GM19240 (cell line): ENCODE results near the gene TENT4A.

ENCODE experiments used
- DNase-seq: peaks from one replicate; pipeline ENCODE4 v3.0.0; 2011; ENCODE audit warnings: low spot score; ENCODE audit not compliant: insufficient read length

Gene TENT4A

DNA sequence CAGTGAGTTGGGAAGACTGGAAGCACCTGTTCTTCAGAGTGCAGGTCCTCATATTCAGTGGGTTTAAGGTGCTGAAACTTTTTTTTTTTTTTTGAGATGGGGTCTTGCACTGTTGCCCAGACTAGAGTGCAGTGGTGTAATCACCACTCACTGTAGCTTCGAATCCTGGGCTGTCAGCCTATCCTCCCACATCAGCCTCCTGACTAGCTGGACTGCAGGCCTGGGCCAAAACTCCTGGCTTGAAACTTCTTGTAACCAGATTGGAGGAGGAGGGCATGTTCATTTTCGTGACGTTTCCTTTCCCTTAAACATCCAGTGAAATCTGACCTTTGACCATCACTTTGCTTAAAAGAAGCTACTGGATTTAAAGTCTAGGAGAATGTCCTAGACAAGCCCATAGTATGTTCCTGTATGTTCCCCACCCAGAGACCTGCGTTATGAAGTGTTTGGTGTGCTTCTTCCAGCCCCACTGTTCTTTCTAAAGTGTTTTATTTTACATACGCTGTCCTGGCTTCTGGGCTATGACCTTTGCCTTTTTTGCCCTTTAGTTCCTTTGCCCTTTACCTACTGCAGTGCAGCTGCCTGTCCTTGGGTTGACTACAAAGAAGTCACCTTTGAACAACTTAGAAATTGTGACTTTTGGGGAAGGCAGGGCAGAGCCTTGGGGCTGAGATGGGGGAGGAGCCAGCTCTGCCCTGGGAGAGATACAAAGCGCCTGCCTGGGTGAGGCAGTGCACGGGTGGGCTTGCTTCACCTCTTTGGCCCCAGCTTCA is 18.4 kb downstream of the TENT4A start:
- no peak for DNase-seq

DNA sequence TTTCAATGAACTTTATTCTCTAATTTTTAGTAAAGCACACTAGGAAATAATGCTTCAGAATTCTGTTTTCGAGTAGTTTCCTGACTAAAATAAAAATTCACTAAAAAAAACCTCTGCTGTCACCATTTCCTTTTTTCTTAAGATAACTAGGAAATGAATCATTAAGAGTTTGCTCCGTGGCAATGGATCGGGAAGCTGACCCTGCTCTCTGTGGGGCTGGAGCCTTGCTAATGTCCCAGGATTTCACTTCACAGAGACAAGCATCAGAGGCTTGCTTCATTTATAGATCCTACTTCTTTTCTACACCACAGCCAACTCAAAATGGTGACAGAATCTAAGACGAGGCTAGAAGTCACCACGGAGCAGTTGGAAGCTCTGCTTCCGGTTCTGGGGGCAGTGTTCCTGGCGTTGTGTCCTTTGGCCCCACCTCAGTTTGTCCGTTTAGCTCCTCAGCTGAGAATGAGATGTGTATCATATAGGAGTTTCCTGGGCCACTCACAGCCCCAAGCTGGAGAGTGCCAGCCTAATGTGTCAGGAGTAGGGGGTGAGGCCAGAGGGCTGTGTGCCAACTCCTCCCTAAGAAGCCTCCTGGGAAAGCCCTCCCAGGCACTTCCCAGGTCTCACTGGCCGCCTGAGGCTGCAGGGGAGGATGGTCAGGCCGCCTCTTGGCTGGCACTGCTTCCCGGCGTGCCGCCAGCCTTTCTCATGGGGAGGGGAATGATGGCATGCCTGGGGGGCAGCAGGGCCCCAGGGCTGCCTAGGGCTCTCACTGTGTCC is 19.6 kb downstream of the TENT4A start:
- no peak for DNase-seq

DNA sequence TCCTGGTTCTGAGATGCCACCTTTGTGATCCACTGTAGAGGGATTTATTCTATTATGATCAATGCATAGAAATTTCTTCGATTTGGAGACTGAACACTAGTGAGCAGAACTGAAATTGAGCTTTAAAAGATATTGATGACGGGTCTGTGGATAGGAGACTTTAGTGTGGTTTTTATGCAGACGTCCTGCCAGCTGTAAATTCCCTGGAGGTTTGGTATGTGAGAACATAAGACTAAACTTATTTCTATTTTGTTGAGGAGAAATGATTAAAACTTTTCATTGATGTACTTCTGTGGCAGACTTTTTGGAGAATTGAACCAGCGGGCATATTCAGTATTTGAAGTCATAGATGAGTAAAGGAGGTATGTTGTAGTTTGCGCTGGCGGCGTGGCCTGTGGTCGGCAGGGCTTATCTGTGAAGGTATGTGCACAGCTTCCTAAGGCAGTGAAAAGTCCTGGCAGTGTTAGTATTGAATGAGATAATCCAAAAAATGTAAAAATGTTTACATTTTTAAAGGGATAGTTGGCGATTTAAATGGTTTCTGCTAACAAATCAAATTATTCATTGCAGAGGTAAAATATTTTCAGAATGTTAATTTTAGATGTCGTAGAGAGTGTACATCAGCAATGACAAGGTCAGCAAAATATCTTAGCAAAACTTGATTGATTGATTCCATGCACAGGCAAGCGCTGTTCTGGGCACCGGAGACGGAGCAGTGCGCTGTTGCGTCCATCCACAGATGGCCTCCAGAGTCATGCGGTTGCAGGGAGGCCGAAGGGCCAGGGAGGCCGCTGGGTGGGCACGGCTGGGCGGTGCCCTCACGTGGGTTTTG is 20.4 kb downstream of the TENT4A start:
- DNase-seq = no peak

DNA sequence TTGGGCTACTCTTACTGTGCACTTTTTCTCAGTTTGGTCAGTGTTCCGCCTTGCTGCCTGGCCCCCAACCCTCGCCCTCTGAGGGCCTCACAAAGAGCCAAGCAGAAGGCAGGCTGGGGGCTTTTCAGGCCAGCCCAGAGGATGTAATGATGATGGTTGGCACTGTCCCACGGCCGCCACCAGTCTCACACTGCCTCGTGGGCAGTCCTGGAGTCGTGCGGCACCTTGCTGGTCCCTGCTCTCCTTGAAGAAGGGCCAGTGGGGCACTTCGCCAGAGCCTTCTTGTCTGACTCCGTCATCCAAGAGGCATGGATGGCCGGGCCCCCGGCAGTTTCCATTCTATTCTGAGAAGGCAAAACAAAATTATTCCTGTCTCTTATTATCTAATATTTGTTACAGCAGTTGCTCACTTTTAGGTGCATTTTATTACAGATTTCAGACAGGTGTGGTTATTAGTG is 21.0 kb downstream of the TENT4A start:
- no peak for DNase-seq

DNA sequence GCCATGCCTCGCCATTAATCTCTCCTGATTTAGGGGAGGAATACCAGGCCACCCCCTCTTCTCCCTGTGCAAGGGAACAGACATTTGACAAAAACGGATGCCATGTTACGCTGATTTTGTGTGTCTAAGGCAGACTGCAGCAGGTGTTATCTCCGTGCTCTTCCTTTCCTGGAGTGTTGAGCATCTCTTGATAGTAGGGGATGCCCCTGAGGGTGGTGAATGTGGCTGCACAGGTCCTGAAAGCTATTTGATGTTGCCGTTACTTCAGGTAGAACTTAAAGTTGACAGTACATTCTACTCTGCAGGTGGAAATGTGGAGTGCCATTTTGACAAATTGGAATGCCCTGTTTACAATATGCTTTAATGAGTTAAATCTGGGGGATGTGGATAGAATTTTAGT is 21.5 kb downstream of the TENT4A start:
- DNase-seq = no peak

DNA sequence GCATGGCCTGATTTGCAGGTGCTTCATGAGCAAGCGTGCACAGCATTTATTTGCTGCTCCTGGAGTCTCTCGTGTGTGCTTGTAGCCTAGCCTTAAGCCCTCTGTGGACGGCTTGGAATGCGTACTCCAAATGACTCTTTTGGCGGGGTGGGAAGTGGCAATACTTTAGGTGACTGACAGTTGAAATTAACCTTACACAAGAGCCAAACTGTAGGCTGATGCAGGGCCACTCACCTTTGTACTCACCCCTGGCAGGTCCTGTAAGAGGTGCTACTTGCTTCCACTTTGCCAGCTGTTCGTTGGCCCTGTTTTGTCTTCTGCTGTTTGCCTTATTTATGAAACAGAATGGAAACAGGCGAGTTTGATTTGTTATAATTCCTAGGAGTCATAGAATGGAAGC is 22.9 kb downstream of the TENT4A start:
- DNase-seq = no peak

DNA sequence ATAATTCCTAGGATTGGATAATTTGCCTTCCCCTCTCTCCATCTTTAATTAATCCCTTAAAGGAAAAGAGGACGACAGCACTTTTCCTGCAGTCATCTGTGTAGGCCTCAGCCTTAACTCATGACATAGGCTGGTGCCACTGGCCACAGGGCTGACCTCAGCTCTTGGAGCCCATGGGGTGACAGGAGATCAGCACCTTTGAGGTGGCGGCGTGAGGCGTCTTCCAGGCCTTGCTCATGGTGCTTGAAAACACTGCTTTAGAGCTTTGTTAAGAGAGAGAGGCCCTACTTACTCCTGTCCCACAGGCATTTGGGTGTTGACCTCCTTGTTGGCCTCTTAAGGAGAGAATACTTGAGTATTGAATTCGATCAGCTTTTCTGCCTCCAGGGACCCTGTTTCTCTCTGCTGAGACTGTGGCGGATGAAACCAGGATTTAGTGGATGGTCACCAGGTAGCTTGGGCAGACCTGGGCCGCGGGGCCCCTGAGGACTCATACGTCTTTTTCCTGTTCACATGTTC is 23.4 kb downstream of the TENT4A start:
- no peak for DNase-seq

DNA sequence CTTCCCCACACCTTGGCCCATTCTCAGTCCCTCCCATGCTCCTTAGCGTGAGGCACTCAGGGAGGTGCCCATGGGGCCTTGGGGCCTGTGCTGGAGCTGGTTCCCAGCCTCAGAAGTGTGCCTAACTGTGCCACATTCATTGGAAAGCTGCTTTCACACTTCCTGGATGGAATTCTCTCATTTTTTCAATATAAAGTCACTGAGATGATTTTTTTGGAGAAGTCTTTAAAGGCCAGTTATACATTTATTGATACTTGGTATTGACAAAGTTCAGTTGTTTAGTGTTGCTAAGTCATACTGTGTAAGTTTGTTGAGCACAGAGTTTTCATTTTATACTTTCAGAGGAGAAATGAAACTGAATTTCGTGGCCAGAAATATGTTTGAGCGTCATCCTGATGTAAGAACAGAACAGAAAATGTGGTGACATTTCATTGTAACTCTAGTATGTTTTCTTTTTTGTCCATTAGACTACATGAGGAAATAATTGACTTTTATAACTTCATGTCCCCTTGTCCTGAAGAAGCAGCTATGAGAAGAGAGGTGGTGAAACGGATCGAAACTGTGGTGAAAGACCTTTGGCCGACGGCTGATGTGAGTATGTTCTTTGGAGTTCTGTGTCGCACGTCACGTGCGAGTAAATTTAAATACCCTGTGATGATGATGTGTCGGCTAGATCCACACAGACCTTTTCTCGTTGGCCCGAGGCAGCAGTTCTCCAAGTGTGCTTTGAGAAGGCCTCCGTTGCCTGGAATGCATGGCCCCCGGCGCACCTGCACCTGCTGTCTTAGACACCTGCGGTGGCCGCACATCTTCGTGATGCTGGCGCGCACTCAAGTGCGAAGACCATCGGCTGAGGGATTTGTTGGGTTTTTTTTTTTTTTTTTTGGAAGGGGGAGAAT is 24.1 kb downstream of the TENT4A start:
- DNase-seq = peak; percentile 38

DNA sequence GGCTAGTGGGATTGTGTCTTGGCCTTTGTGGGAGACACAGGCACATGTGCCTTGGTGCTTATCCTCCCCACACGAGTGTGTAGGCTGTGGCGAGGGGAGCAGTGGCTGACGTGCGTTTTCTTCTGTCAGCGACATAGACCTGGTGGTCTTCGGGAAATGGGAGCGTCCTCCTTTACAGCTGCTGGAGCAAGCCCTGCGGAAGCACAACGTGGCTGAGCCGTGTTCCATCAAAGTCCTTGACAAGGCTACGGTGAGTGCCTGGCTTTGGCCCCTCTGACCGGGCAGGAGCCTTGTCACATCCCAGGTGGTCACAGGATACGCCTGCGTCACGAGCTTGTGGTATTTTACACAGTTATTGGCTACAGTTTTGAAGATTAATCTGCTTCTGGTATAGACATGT is 26.4 kb downstream of the TENT4A start:
- no peak for DNase-seq

DNA sequence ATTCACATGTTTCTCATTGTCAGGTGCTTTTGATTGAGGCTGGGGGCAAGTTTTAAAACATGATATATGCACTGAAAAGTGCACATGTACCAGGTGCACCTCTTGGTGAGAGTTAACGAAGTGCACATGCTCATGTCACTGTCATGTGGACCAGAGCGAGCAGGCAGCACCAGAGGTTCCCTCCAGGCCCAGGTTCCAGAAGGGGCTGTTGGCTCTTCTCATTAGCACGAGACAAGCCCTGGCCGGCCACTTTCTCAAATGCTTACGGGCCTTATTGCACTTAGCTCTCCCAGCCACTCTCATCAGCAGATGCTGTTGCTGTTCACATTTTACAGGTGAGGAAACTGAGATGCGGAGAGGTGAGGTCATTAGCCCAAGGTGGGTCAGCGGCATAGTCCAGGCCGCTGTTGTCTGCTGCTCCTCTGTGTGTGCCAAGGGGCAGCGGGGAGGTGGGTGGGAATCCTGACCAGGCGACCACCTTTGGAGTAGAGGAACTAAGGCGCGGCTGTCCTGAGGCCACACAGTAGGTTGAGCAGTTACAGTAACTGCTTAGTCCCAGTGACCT is 27.4 kb downstream of the TENT4A start:
- DNase-seq = no peak

DNA sequence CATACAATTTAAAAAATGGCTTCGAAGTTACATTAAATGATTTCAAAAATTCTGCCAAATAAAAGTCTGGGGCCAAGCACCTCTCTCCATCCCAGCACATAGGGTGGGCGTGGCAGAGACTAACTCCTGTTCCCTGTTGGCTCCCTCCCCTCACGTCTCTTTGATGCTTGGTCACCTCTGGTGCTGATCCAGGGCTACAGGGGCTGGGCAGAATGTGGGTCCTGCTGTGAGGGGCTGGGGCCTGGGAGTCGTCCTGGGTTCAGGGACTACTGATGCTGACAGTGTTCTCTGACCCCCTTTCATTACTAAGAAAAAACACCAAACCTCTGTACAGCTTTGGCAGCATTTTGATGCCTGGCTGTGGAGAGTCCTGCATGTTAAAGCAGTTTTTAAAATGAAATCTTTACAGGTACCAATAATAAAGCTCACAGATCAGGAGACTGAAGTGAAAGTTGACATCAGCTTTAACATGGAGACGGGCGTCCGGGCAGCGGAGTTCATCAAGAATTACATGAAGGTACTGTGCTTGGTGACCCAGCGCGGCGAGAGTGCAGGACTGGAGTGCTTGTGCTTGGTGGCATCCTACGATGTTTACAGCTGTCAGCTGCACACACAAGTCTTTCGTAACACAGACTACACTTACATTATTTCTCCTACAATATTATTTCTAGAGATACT is 29.0 kb downstream of the TENT4A start:
- no peak for DNase-seq

DNA sequence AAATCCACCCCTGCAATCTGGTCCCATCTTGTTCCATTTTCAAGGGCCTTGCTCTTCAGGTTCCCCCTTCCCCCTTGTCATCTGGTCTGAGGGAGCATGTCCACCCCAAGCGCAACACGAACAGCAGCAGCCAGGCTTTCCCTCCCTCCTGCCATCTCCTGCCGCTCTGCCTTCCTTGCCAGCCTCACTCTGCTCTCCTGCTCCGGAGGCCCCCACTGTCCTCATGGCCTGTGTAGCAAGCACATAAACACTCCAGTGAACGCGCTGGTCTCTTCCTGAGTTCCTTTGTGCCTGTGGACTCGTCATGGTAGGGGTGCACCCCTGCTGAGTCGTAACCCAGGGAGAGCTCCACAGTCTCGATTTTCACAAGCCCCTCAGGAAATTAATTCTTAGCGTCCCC is 29.9 kb downstream of the TENT4A start:
- no peak for DNase-seq

DNA sequence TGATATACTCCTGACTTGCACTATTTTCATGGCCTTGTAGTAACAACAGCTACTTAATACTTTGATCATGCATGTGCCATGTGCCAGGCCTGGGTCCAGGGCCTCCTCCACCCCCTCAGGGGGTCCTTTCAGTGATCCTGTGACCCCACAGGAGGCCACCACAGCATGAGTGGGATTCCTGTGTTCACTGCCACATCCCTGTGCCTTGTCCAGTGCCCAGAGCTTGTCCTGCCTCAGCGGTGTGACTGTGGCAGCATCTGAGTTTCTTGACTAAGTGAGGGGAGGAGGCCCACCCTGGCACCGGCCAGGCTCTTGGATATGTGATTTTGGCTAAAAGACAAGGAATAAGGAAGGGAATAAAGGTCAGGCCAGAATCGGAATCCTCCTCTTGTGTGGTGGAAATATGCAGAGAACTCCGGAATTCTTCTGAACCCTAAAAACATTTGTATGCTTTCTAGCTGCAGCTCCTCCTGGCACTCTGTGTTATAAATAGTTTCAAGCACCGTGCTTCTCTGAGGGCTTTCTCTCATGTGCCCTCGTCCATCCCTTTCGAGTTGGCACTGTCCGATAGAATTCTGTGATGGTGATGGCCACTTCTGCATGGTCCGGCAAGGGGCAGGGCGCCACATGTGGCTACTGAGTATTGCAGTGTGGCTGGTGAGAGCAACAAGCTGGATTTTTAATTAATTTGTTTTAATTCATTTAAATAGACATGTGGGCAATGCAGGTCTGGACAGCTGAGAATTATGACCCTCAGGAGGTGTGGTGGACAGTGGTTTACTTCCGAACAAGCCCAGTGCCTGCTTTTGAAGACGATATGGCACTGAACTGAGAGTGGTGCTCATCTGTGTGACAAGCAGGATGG is 31.8 kb downstream of the TENT4A start:
- DNase-seq = no peak

DNA sequence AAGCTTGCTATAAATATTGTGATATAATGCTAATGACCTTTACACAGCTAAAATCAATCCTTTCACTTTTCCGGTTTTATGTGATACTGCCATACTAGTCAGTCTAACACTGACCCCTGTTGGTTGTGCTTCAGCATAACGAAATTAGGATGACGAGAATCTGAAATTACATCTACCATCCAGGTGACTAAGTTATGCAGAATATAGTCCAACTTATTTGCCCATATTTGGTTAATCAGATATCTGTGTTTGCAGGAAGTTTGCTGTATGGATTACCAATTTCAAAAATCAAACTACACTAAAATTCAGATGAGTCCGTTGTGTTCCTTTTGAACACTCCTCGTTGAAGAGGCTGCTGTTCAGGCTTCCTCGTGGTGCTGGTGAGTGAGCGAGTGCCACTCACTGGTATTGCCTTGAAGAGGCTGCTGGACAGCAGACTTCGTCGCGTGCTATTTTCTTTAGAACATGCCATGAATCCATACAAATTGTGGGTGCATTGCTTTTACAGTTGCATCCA is 32.5 kb downstream of the TENT4A start:
- no peak for DNase-seq

DNA sequence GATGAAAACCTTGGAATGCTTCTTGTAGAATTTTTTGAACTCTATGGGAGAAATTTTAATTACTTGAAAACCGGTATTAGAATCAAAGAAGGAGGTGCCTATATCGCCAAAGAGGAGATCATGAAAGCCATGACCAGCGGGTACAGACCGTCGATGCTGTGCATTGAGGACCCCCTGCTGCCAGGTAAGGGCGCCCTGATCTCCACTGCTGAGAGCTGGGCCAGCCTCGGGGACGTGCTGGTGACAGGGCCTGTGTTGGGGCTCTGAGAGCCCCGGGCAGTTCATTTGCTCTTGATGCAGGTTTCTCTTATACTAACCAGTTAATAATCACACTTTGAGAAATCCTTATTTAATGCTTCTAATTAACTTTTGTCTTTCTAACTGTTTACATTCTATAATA is 33.0 kb downstream of the TENT4A start:
- DNase-seq = no peak

DNA sequence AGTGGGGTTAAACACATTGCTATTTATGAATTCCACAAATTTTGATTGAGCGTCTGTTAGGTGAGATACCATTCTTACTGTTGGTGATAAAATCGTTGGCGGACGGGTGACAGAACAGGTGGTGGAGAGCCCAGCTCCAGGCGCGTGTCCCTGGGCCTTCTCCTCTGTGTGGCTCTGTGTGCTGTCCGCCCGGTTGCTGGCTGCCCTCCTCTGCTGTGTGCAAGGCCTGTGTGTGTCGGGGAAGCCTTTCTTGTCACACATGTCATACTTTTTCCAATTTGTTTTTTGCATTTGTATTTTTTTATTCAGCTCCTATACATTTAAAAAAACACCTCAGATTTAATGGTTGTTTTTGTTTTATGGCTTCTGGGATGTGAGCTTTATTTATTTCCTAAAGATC is 33.9 kb downstream of the TENT4A start:
- no peak for DNase-seq

DNA sequence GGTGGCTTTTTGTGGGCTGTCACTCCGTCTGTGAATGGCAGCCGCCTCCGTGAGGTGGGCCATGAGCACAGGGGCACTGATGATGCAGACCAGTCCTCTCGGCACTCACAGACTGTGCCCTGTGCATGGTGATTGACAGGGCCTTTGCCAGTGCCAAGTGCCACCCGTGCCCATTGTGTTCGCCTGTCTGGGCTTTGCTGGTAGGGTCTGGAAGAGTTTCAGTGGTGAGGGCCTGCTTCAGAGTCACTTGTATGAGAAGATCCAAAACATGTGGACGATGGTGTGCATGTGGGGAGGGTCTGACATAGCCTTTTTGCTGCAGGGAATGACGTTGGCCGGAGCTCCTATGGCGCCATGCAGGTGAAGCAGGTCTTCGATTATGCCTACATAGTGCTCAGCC is 34.9 kb downstream of the TENT4A start:
- no peak for DNase-seq

DNA sequence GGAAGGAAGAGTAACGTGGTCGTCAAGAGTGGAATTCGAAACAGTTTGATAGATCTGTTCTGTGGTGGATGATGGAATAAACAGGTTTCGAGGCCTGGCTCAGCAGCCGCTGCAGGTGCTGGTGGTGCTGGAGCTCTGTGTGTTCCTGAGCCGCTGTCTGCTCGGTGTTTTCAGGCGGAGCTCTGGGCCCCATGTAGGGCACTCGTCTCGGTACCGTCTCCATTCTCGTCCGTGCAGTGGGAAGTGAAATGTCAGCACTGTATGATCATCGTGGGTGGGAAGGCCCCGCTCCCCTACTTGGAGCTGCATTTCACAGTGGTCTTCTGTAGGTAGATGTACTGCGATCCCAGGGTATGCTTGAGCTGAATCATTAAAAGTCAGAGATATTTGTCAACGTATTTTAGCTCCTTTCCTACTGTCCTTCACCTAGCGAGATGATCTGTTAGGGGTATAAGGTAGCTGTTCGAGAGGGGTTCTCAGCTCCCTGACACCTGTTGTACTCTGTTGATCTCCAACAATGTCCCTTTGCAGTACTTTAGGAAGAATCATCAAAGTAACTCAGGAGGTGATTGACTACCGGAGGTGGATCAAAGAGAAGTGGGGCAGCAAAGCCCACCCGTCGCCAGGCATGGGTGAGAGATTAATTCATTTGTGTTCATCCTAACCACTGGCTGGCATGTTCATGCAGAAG is 35.9 kb downstream of the TENT4A start:
- no peak for DNase-seq
